A673 (cell line): ENCODE results near the gene PSMG4. TPM values are rescaled to one million over a fixed set of nuclear protein-coding genes. Genes with fewer than 3 reads are reported as not detected.

Source experiments
- BruUV-seq: library from RNA; stranded (reverse); fragments of 400-500 nt; replicated peaks from 2 replicates; lab custom pipeline; 2021; lab: Mats Ljungman, UMichigan
- CTCF ChIA-PET: fragments of 300-600 bp; sonication (Branson Sonifier 250); formaldehyde crosslinking; loops from one replicate; lab custom pipeline; 2022; ENCODE audit warnings: antibody characterized with exemption; lab: Charles Lee
- POLR2A ChIA-PET: fragments of 300-600 bp; sonication (Branson Sonifier 250); formaldehyde crosslinking; loops from one replicate; lab custom pipeline; 2022; ENCODE audit warnings: antibody characterized with exemption; ENCODE audit not compliant: low non-redundant PET; lab: Charles Lee
- DNase-seq: peaks from one replicate; pipeline ENCODE4 v3.0.0-alpha.2; 2015; ENCODE audit warnings: low spot score
- H3K27ac ChIP-seq: fragments of 200-600 bp; sonication (generic); 2 replicates; pipeline ENCODE4 v1.5.1; 2016; ENCODE audit warnings: mixed run types, low read depth, mild to moderate bottlenecking, mixed read lengths, antibody characterized with exemption, low read length; ENCODE audit not compliant: poor library complexity, severe bottlenecking
- H3K27me3 ChIP-seq: fragments of 200-600 bp; sonication (generic); replicated peaks from 2 replicates; pipeline ENCODE4 v1.6.1; 2017; ENCODE audit warnings: mixed run types, low read depth, mild to moderate bottlenecking, mixed read lengths, antibody characterized with exemption, low read length; ENCODE audit not compliant: insufficient read depth, poor library complexity
- H3K36me3 ChIP-seq: fragments of 200-600 bp; sonication (generic); 2 replicates; pipeline ENCODE4 v1.6.1; 2016; ENCODE audit warnings: mixed run types, mild to moderate bottlenecking, mixed read lengths, antibody characterized with exemption, low read length; ENCODE audit not compliant: insufficient read depth, poor library complexity, severe bottlenecking
- H3K4me1 ChIP-seq: fragments of 200-600 bp; sonication (generic); 2 replicates; pipeline ENCODE4 v1.6.1; 2017; ENCODE audit warnings: mixed run types, mild to moderate bottlenecking, mixed read lengths, antibody characterized with exemption, low read length; ENCODE audit not compliant: insufficient read depth, poor library complexity, severe bottlenecking
- H3K4me3 ChIP-seq: fragments of 200-600 bp; sonication (generic); 2 replicates; pipeline ENCODE4 v1.5.1; 2016; ENCODE audit warnings: low read depth, mixed run types, mild to moderate bottlenecking, mixed read lengths, low read length; ENCODE audit not compliant: poor library complexity, severe bottlenecking
- H3K9me3 ChIP-seq: fragments of 200-600 bp; sonication (generic); 2 replicates; pipeline ENCODE4 v1.6.1; 2016; ENCODE audit warnings: mixed run types, low read depth, mild to moderate bottlenecking, mixed read lengths, antibody characterized with exemption, low read length; ENCODE audit not compliant: poor library complexity, severe bottlenecking
- CTCF ChIP-seq: fragments of 300-800, 200-600 bp; sonication (generic); conservative IDR thresholded peaks from 2 replicates; pipeline ENCODE4 v1.5.1; 2017; ENCODE audit warnings: low read depth, mild to moderate bottlenecking, antibody characterized with exemption, low read length, moderate library complexity, mixed read lengths
- EZH2 ChIP-seq: fragments of 200-600 bp; sonication (generic); IDR thresholded peaks from 2 replicates; pipeline ENCODE4 v1.6.1; 2017; ENCODE audit warnings: borderline replicate concordance, low read depth, mild to moderate bottlenecking, mixed read lengths, antibody characterized with exemption, low read length; ENCODE audit not compliant: poor library complexity, severe bottlenecking
- intact Hi-C: fragments of 100-400 bp; cut with micrococcal nuclease; formaldehyde crosslinking; loops from one replicate; pipeline ENCODE4 v1.10.0; 2022; ENCODE audit not compliant: unreplicated experiment
- total RNA-seq: library from RNA; stranded (reverse); gene quantifications from 2 replicates; pipeline ENCODE4 v1.2.3, GENCODE V29; 2021

PSMG4 gene
- total RNA-seq, 1 experiment from 2014 or later = 34.4 TPM

GRCh38 chr6:3296078-3296477, 37.3 kb downstream of the PSMG4 start:
- Histone ChIP-seq H3K4me1 (no peaks in the 10 kb centered on the region), H3K4me3 (no peak overlapping the region), H3K27me3 (no peaks in the 10 kb centered on the region), H3K36me3 (no peaks in the 10 kb centered on the region), H3K9me3 (no peaks in the 10 kb centered on the region), H3K27ac (no peak overlapping the region)
- TF ChIP-seq EZH2 = no peak
- no peak for TF ChIP-seq CTCF
- intact Hi-C loops = no loop called here
- POLR2A ChIA-PET = no interaction called here
- no peak for DNase-seq
- CTCF ChIA-PET = no interaction called here
- no TSS peak for BruUV-seq

GRCh38 chr6:3296537-3296936, 37.8 kb downstream of the PSMG4 start:
- DNase-seq = no peak
- Histone ChIP-seq H3K4me3 (no peak overlapping the region), H3K4me1 (no peaks in the 10 kb centered on the region), H3K27me3 (no peaks in the 10 kb centered on the region), H3K27ac (no peak overlapping the region), H3K36me3 (no peaks in the 10 kb centered on the region), H3K9me3 (no peaks in the 10 kb centered on the region)
- intact Hi-C loops = no loop called here
- CTCF ChIA-PET = no interaction called here
- no TSS peak for BruUV-seq
- TF ChIP-seq EZH2 (no peak), CTCF (no peak)
- POLR2A ChIA-PET = no interaction called here

GRCh38 chr6:3297006-3297405, 38.3 kb downstream of the PSMG4 start:
- no peak for DNase-seq

More at GRCh38 chr6:3297006-3297405, 38.3 kb downstream of the PSMG4 start:
- BruUV-seq = no TSS peak
- no peaks in the 10 kb centered on the region for H3K27me3 ChIP-seq
- ChIA-PET POLR2A (no interaction called here), CTCF (no interaction called here)
- H3K9me3 ChIP-seq = no peaks in the 10 kb centered on the region
- no peak overlapping the region for H3K27ac ChIP-seq
- TF ChIP-seq EZH2 (no peak), CTCF (no peak)
- H3K36me3 ChIP-seq = no peaks in the 10 kb centered on the region
- H3K4me1 ChIP-seq = no peaks in the 10 kb centered on the region
- H3K4me3 ChIP-seq = no peak overlapping the region
- intact Hi-C loops = no loop called here
